ENCODE data around the gene PFDN6.

- TF ChIP-seq NFIC (IDR thresholded peaks at IDR 0.05) (no peak), EP300 (IDR thresholded peaks at IDR 0.05; ENCODE audit: borderline replicate concordance) (no peak), REST (IDR thresholded peaks at IDR 0.05; ENCODE audit: low read depth) (no peak), TEAD4 (IDR thresholded peaks at IDR 0.05) (peak; percentile 62), TAF1 (IDR thresholded peaks at IDR 0.05; ENCODE audit: low read depth) (no peak; the same call in 1 of the 2 replicates)
These were observed 28.4 kb downstream of the PFDN6 start, which contains the start of gene ZBTB22 for GRCh38 chr6:33317669-33318425.

Data from Ishikawa (cell line).